ENCODE results near the gene KNSTRN. TPM values are rescaled to one million over a fixed set of nuclear protein-coding genes. Genes with fewer than 3 reads are reported as not detected.

KNSTRN gene
- total RNA-seq, result 10 to 100 TPM in 1 of 2 donors, 1 to 10 TPM in 1; 6.7 to 10.8 TPM
- long read RNA-seq, transcript KNSTRN-201 (9 exons, 1,714 nt), result major isoform, 7 of 7 reads
- long read RNA-seq, partial matches to known transcripts, result 0 of 7 reads
- long read RNA-seq, other reads (novel, unspliced or antisense), result 0 of 7 reads

GRCh38 chr15:40382580-40383456 lies at the start of gene KNSTRN:
Gene KNSTRN, plus strand, starts transcription at chr15:40382721. Its CDS starts 115 bp downstream, at chr15:40382836.
- intact Hi-C loops (cut with DNase I, micrococcal nuclease), result no loop called here
- DNase-seq (peak; percentile 89 to 94), ATAC-seq (peak; percentile 99)

GRCh38 chr15:40333922-40334492 lies 48.5 kb upstream of the KNSTRN start:
- intact Hi-C loops (cut with DNase I, micrococcal nuclease), result no loop called here
- DNase-seq (peak; percentile 50 to 66), ATAC-seq (peak; percentile 50)

- ATAC-seq, result no peak
- peak in 1 of 2 donors; percentile 33 for DNase-seq
- intact Hi-C loops (cut with DNase I, micrococcal nuclease), result no loop called here
Measured at GRCh38 chr15:40334541-40334940, 48.0 kb upstream of the KNSTRN start.

DNA sequence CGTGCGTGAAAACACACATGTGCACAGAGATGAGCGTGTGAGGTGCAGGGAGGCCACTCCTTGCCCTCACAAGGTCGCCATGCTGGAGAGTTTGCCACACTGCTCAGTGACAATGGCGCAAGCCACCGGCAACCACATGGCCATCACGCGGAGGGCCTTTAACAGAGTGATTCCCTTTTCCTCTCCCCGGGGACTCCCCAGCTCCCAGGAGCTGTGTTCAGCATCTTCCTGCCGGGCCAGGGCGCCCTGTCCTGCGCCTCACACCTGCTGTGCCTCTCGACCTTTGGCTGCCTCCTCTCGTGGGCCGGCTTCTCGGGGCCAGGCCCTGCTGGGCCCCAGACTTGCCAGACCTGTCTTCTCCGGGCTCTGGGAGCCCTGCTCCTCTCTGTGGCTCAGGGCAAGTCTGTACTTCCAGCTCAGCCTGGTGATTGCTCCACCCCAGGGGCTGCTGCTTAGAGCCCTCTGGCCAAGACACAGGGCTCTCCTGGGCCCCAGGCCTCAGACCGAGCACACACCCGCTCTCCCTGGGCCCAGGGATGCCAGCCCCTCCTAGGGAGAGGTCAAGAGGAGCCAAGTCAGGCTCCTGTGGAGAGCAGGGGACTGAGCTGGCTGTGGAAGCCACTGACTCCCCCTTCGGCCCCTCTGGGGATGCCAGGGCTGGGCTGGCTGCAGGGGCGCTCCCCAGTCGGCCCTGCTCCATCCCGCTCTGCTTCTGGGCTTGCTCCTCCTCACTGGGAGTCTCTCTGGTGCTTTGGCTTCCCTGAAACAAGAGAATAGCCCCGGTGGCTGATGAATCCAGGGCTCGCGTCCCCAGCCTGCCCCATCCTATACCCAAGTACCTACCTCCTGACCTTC lies 47.4 kb upstream of the KNSTRN start:
- intact Hi-C loops (cut with DNase I, micrococcal nuclease), result no loop called here
- no peak for ATAC-seq

DNA sequence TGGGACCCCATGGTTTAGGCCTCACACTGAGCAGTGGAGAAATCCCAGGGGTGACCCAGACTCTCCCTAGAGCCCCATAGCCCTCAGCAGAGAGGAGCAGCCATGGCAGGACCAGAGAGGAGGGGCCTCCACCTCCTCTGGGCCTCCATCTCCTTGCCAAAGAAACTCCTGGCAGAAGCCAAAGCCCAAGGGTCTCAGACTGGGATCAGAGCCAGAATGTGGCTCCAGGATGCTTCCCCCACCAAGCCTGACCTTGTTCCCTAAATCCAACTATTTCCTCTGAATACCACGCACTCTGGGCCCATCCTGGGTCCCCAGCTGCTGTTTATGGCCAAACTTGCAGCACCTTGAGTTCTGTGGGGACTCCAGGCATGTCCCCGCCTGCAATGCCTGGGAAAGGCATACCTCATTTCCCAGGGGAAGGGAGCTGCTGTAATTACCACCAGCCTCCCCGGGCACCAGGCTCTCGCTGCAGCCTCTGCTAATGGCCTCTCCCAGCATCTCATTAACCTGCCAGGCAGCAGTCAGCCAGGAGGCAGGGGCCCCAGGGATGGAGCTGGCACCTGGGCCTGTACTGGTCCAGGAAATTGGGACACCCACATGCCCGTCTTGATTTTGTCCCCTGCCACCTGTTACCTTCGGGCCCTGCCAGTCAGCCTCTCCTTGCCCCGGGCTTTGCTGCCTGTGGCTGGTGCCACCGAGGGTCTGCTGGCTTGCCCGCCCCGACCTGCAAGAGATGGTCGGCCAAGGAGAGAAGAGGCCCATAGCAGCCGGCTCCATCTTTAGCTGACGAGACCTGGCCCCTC lies 46.4 kb upstream of the KNSTRN start:
- peak in 1 of 2 donors; percentile 4 for DNase-seq
- intact Hi-C loops (cut with DNase I, micrococcal nuclease), result no loop called here
- ATAC-seq, result no peak

More for the DNA sequence above, 47.4 kb upstream of the KNSTRN start:
- DNase-seq, result peak in 1 of 2 donors; percentile 35

DNA sequence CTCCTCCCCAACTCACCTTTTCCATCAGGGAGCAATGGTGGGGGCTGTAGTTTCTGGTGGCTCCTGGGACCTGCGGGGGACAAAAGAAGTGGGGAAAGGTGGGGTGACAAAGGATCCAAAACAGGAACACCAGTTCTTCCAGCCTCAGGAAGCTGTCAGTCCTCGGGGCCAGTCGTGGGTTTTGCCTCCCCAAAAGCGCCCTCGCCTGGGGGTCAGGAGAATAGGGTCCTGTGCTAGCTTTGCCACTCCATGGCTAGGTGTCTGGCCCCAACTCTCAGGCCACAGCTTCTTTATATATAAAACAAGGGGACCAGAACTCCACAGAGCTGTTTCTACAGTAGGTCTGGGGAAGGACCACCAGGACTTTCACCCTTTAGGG lies 45.8 kb upstream of the KNSTRN start:
- DNase-seq (peak in 1 of 2 donors; percentile 20), ATAC-seq (no peak)
- intact Hi-C loops (cut with DNase I, micrococcal nuclease), result no loop called here

DNA sequence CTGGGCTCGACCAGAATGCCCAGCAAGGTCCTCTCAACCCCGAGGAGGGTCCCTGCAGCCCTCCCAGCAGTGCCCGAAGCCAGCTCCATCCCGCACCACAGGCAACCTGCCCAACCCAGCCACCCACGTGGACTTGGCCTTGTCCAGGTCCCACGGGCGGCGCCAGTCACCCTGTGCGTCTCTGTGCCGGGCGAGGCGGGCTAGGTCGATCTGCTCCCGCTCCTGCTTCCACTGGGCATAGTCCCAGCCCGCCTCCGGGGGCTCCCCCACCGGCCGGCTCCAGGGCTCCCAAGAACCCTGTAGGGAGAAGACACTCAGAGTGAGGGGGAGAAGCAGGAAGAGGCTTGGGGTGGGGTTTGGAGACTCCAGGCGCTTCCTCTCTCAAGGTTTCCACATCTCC lies 44.9 kb upstream of the KNSTRN start:
- peak in 1 of 2 donors; percentile 34 for DNase-seq

GRCh38 chr15:40338041-40338657 lies 44.4 kb upstream of the KNSTRN start:
- intact Hi-C loops (cut with DNase I, micrococcal nuclease), result no loop called here
- ATAC-seq (peak; percentile 22), DNase-seq (peak; percentile 81 to 87)

More for the DNA sequence above, 44.9 kb upstream of the KNSTRN start:
- ATAC-seq, result no peak
- intact Hi-C loops (cut with DNase I, micrococcal nuclease), result no loop called here

GRCh38 chr15:40338921-40339620 lies 43.5 kb upstream of the KNSTRN start:
- intact Hi-C loops (cut with DNase I, micrococcal nuclease), result no loop called here
- peak in 1 of 2 donors; percentile 22 for DNase-seq
- ATAC-seq, result no peak

DNA sequence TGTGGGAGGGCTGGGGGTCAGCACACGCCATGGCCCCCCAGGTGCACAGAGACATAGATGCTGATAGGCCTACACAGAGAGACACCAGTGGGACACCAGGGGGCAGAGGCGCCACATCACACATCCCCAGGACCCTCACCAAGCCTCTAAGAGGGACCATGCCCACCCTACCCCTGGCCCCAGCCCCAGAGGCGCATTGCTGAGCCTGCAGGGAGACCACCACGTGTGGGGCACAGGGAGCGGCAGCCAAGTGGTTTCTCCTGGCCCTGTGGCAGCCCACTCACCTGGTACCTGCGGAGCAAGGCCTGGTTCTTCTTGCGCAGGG lies 42.9 kb upstream of the KNSTRN start:
- ATAC-seq, result no peak
- intact Hi-C loops (cut with DNase I, micrococcal nuclease), result no loop called here
- peak; percentile 23 to 41 for DNase-seq

DNA sequence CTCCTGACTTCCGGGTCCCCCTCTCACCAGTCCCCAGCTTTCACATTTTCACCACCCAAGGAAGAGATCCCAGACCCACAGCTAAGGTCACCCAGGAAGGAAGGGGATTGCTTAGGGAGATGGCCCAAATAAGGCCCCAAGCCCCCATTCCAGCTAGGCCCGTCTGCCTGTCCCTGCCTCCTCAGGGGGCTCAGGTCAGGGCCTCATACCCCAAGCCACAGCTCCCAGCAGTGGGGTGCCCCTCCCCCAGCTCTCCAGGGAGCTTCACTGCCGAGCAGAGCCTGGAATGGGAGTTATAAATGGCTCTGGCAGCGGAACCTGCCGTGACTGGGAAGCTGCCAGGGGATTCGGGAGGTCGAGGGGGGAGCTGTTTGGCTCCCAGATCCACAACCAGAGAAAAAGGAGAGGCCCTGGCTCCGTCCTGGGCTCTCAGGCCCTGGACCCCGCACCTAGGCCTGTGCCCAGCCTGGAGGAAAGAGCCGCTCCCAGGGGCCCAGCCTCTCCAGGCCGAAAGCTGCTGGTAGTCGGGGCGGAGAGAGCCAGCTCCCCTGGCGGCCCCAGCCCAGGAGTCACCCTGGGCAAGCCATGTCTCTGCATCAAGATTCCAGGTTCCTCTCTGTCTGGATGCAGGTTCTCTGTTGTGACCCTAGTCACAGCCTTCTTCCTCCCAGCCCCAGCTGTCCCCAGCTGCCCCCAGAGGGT lies 42.3 kb upstream of the KNSTRN start:
- intact Hi-C loops (cut with DNase I, micrococcal nuclease), result no loop called here
- peak; percentile 24 for ATAC-seq

GRCh38 chr15:40340740-40341400 lies 41.7 kb upstream of the KNSTRN start, which contains the start of gene CCDC9B:
Gene CCDC9B, minus strand, starts transcription at chr15:40340939. Its CDS starts 120 bp downstream, at chr15:40340819.
- intact Hi-C loops (cut with DNase I, micrococcal nuclease), result no loop called here
- peak; percentile 95 to 97 for DNase-seq
- peak; percentile 71 for ATAC-seq

More for the DNA sequence above, 42.3 kb upstream of the KNSTRN start:
- peak; percentile 79 to 81 for DNase-seq

DNA sequence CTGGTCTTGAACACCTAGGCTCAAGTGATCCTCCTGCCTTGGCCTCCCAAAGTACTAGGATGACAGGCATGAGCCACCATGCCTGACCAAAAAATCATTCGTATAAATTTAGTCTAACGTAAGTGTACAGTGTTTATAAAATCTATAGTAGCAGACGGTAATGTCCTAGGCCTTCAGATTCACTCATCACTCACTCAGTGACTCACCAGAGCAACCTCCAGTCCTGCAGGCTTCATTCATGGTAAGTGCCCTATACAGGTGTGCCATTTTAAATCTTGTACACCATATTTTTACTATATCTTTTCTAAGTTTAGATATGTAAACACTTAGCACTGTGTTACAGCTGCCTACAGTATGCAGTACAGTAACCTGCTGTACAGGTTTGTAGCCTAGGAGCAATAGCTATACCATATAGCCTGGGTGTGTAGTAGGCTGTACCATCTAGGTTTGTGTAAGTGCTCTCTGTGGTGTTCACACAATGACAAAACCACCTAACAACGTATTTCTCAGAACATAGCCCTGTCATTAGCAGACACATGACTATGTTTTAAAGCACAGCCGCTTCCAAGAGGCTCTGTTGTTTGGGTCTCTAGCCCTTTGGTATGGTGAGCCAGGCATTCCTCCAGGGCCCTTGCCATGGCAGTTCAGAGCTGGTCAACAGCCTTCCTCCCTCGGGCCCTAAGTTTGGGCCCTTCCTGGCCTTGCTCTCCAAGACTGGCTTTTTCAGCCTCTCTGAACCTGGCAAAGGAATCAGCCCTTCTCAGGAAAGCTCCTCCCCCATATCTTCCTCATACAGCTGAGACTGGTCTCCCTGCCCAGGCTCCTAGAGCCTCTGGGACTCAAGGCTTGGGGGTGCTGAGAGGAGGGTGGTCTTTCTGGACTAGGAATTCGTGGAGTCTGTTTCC lies 39.9 kb upstream of the KNSTRN start:
- peak in 1 of 2 donors; percentile 29 for DNase-seq
- intact Hi-C loops (cut with DNase I, micrococcal nuclease), result no loop called here
- ATAC-seq, result peak; percentile 23

DNA sequence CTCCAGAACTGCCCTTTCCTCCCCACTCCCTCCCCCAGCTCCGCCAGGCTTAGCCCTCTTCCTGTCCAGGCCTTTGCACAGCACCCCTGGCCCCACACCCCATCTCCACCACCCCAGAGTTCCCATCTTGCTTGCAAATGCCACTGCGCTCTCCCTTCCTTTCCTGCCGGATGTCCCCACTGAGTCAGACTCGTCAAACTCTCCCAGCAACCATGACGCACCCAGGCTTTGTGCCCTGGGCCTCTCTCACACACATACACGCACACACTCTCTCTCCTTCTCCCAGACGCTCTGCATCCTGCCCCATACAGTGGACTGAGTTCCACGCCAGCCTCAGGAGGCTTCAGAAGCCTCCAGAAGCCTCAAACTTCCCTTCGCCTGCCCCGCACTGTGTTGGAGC lies 39.0 kb upstream of the KNSTRN start:
- DNase-seq (no peak), ATAC-seq (no peak)
- intact Hi-C loops (cut with DNase I, micrococcal nuclease), result no loop called here

DNA sequence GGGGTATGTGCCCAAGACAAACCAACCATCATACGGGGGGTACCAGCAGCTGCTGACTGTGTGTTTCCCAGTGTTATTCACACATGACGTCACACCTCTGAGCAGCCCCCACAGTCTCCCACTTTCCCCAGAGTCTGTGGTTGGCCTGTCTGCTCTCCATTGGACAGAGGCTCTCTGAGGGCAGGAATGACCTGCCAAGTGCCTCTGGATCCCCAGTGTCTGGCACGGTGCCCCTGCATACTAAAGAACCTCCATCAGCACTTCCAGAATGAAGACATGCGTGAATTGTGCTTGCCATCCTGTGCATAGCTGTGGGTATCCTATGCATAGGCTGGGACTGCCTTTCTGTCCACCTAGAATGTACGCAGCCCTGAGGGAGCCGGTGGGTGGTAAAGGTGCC lies 38.3 kb upstream of the KNSTRN start:
- ATAC-seq (no peak), DNase-seq (no peak)
- intact Hi-C loops (cut with DNase I, micrococcal nuclease), result no loop called here

All from left colon (tissue), 2 donors.